ENCODE results near the gene ZNF423. TPM values are rescaled to one million over a fixed set of nuclear protein-coding genes. Genes with fewer than 3 reads are reported as not detected.

ZNF423 gene
- total RNA-seq, 1 donor from 2014 or later, result 49.8 TPM

DNA sequence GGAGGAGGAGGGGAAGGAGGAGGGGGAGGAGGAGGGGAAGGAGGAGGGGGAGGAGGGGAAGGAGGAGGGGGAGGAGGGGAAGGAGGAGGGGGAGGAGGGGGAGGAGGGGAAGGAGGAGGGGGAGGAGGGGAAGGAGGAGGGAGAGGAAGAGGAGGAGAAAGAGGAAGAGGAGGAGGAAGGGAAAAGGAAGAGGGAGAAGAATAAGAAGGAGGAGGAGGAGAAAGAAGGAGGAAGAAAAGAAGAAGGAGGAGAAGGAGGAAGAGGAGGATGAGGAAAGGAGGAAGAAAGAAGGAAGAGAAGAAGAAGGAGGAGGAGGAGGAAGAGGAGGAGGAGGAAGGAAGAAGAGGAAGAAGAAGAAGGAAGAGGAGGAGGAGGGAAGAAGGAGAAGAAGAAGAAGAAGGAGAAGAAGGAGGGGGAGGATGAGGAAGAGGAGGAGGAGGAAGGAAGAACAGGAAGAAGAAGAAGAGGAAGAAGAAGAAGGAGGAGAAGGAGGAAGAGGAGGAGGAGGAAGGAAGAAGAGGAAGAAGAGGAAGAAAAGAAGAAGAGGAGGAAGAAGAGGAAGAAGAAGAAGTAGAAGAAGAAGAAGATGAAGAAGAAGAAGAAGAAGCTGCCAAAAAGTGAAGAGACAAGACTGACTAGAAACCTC lies 378.5 kb downstream of the ZNF423 start:
- Mint-ChIP-seq H3K27me3 (peaks cover 14% of the 10 kb centered on the region), H3K4me1 (ENCODE audit: low read depth) (peaks cover 7% of the 10 kb centered on the region), H3K9me3 (ENCODE audit: low read depth) (peaks cover 3% of the 10 kb centered on the region), H3K36me3 (ENCODE audit: insufficient read depth) (no peaks in the 10 kb centered on the region), H3K4me3 (ENCODE audit: low read depth) (no peak overlapping the region), H3K27ac (no peak overlapping the region)
- TF ChIP-seq, protein P1, sequence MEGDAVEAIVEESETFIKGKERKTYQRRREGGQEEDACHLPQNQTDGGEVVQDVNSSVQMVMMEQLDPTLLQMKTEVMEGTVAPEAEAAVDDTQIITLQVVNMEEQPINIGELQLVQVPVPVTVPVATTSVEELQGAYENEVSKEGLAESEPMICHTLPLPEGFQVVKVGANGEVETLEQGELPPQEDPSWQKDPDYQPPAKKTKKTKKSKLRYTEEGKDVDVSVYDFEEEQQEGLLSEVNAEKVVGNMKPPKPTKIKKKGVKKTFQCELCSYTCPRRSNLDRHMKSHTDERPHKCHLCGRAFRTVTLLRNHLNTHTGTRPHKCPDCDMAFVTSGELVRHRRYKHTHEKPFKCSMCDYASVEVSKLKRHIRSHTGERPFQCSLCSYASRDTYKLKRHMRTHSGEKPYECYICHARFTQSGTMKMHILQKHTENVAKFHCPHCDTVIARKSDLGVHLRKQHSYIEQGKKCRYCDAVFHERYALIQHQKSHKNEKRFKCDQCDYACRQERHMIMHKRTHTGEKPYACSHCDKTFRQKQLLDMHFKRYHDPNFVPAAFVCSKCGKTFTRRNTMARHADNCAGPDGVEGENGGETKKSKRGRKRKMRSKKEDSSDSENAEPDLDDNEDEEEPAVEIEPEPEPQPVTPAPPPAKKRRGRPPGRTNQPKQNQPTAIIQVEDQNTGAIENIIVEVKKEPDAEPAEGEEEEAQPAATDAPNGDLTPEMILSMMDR (IDR thresholded peaks at IDR 0.05; ENCODE audit: unreplicated experiment), result no peak
- DNase-seq (ENCODE audit: low spot score, unreplicated experiment), result no peak

DNA sequence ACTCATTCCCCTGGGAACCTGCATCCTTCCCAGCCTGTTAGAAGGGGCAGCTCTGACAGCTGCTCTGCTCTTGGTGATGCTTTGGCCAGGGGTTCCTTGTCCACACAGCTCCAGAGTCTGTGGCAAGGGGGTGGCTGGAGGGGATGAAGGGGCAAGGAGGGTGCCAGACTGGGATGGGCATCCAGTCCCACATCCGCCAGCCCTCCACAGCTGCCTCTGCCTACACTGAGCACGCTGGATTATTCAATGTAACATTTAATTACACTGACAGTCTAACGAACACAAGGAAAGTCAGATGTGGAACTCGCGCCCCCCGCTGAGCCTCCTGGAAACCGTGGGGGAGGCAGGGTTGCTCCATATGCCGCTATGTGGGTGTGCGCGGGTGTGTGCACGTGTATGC lies 381.2 kb downstream of the ZNF423 start:
- Mint-ChIP-seq H3K9me3 (ENCODE audit: low read depth) (no peaks in the 10 kb centered on the region), H3K27ac (no peak overlapping the region), H3K4me1 (ENCODE audit: low read depth) (no peaks in the 10 kb centered on the region), H3K4me3 (ENCODE audit: low read depth) (no peak overlapping the region), H3K27me3 (peaks cover 15% of the 10 kb centered on the region), H3K36me3 (ENCODE audit: insufficient read depth) (no peaks in the 10 kb centered on the region)
- TF ChIP-seq, protein P1 (IDR thresholded peaks at IDR 0.05; ENCODE audit: unreplicated experiment), result no peak
- no peak for DNase-seq (ENCODE audit: low spot score, unreplicated experiment)

DNA sequence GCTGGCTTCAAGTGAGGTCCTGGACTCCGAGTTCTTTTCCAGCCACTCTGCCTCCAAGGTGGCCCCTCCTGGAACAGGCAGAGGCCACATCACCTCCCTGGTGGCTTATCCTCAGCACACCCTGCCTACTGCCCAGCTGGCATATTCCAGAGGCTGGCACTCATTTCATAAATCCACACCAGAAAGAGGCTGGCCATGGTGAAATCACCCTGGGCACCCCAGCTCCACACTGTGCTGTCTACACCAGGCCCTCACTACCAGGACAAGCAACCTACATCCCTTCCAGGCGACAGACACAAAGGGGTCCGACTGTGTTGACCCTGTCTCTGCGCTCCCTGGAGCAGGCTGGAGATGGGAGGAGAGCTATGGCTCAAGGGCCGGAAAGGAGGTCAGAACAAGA lies 382.1 kb downstream of the ZNF423 start:
- no peak overlapping the region for H3K27ac Mint-ChIP-seq
- no peak overlapping the region for H3K4me3 Mint-ChIP-seq (ENCODE audit: low read depth)
- no peaks in the 10 kb centered on the region for H3K4me1 Mint-ChIP-seq (ENCODE audit: low read depth)
- TF ChIP-seq, protein P1 (IDR thresholded peaks at IDR 0.05; ENCODE audit: unreplicated experiment), result no peak
- no peaks in the 10 kb centered on the region for H3K9me3 Mint-ChIP-seq (ENCODE audit: low read depth)
- DNase-seq (ENCODE audit: low spot score, unreplicated experiment), result no peak
- H3K36me3 Mint-ChIP-seq (ENCODE audit: insufficient read depth), result no peaks in the 10 kb centered on the region
- H3K27me3 Mint-ChIP-seq, result peaks cover 15% of the 10 kb centered on the region

DNA sequence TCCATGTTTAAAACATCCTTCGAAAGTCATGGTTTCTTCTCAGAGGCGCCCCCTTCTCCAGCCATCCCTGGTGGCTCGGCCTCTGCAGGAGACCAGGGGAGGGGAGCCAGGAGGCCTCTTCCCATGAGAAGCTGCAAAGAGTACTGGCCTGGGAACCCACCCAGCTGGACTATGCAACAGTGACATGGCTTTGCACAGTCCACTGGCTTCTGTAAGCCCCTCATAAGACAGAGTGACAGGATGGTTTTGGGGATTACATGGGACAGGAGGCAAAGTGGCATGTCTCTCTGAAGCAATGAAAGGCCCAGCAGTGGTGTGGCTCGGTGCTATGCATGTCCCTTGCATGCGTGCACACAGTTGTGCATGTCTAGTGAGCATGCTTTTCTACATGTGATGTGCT lies 382.8 kb downstream of the ZNF423 start:
- DNase-seq (ENCODE audit: low spot score, unreplicated experiment), result no peak
- Mint-ChIP-seq H3K27me3 (peaks cover 15% of the 10 kb centered on the region), H3K4me3 (ENCODE audit: low read depth) (no peak overlapping the region), H3K36me3 (ENCODE audit: insufficient read depth) (no peaks in the 10 kb centered on the region), H3K9me3 (ENCODE audit: low read depth) (no peaks in the 10 kb centered on the region), H3K4me1 (ENCODE audit: low read depth) (no peaks in the 10 kb centered on the region), H3K27ac (no peak overlapping the region)
- TF ChIP-seq, protein P1 (IDR thresholded peaks at IDR 0.05; ENCODE audit: unreplicated experiment), result no peak

DNA sequence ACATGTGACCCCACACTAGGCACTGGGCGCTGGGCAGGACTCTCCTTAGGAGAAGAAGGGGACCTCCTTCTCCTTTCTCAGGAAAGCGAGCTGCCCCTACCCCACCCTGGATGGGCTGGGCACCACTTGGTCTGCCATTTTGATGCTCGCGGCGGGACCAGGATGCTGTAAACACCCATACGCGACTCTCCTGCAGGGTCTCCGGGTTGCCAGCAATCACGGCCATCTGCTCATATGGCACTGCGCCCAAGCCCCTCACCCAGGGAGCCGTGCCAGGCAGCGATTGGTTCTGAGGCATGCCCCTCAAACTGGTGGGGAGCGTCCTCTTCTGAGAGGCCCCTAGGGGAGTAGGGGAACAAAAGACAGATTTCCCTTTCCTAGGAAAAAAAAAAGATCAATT lies 383.3 kb downstream of the ZNF423 start:
- no peak overlapping the region for H3K4me3 Mint-ChIP-seq (ENCODE audit: low read depth)
- H3K4me1 Mint-ChIP-seq (ENCODE audit: low read depth), result no peaks in the 10 kb centered on the region
- H3K27ac Mint-ChIP-seq, result no peak overlapping the region
- TF ChIP-seq, protein P1 (IDR thresholded peaks at IDR 0.05; ENCODE audit: unreplicated experiment), result no peak
- peaks cover 15% of the 10 kb centered on the region for H3K27me3 Mint-ChIP-seq
- DNase-seq (ENCODE audit: low spot score, unreplicated experiment), result no peak
- no peaks in the 10 kb centered on the region for H3K36me3 Mint-ChIP-seq (ENCODE audit: insufficient read depth)
- H3K9me3 Mint-ChIP-seq (ENCODE audit: low read depth), result no peaks in the 10 kb centered on the region
